GM12878 (cell line): ENCODE measurements around the gene ZNF684. TPM values are rescaled to one million over a fixed set of nuclear protein-coding genes. Genes with fewer than 3 reads are reported as not detected.

ENCODE experiments used
- CREM ChIP-seq: IDR thresholded peaks from 2 replicates; pipeline ENCODE4 v1.6.1; 2014; ENCODE audit warnings: antibody characterized with exemption, low read depth
- HCFC1 ChIP-seq: fragments of 150-350 bp; IDR thresholded peaks from 2 replicates; pipeline ENCODE4 v1.6.1; 2014; ENCODE audit warnings: low read length
- KAT2A ChIP-seq: conservative IDR thresholded peaks from 2 replicates; pipeline ENCODE4 v1.6.1; 2011; ENCODE audit warnings: low read depth, low read length; ENCODE audit not compliant: control insufficient read depth
- NR2F1 ChIP-seq: fragments of 450-650 bp; conservative IDR thresholded peaks from 2 replicates; pipeline ENCODE4 v1.6.1; 2017; ENCODE audit warnings: mild to moderate bottlenecking
- POLR2A ChIP-seq: IDR thresholded peaks from 2 replicates; pipeline ENCODE4 v1.6.1; 2011; ENCODE audit warnings: low read depth, mild to moderate bottlenecking, low read length
- STAT1 ChIP-seq: fragments of 450-650 bp; conservative IDR thresholded peaks from 2 replicates; pipeline ENCODE4 v1.6.1; 2014; ENCODE audit warnings: antibody characterized with exemption, mild to moderate bottlenecking
- TAF1 ChIP-seq: IDR thresholded peaks from 2 replicates; pipeline ENCODE4 v1.6.1; 2011; ENCODE audit warnings: mild to moderate bottlenecking, low read depth, low read length, borderline replicate concordance
- polyA plus RNA-seq, 11 experiments: library from polyadenylated mRNA; depleted of rRNA in 4 of 11; unstranded in 6 of 11; stranded (reverse) in 5 of 11; fragments of >200 nt; fragmentation: Nextera tagmentation in 4 of 11; fragmentation: Illumina TruSeq in 1 of 11; extraction: Ambion mirVana in 4 of 11; extraction: Trizol in 1 of 11; gene quantifications; 1 replicate in 1 of 11; 2 replicates in 10 of 11; pipeline versions ENCODE4 v1.2.1 to v1.2.3, GENCODE V29; 2011 to 2016; ENCODE audit warnings: inconsistent platforms in 2 of 11, missing spikeins in 2 of 11, low read depth in 1 of 11
- total RNA-seq, 4 experiments: library from RNA; depleted of rRNA in 3 of 4; stranded (reverse); fragments of >200 nt in 3 of 4; fragmentation: Illumina TruSeq in 1 of 4; extraction: Trizol in 1 of 4; gene quantifications; 2 replicates each; pipeline versions ENCODE4 v1.2.1 to v1.2.3, GENCODE V29; 2013 to 2021
- TF ChIP-seq, protein P1 (sequence below): fragments of 150-350 bp; IDR thresholded peaks from 2 replicates; pipeline ENCODE4 v1.6.1; 2016; ENCODE audit warnings: low read depth, low read length
- TF ChIP-seq, protein P2 (sequence below): IDR thresholded peaks from 2 replicates; pipeline ENCODE4 v1.6.1; 2012; ENCODE audit warnings: improper control_type of control experiment, low read depth, low read length; ENCODE audit not compliant: insufficient replicate concordance
- TF ChIP-seq, protein P3 (sequence below): fragments of 450-650 bp; IDR thresholded peaks from 2 replicates; pipeline ENCODE4 v1.6.1; 2017; ENCODE audit warnings: antibody characterized with exemption, mild to moderate bottlenecking, moderate library complexity
- TF ChIP-seq, protein P4 (sequence below): fragments of 450-650 bp; IDR thresholded peaks from 2 replicates; pipeline ENCODE4 v1.6.1; 2018; ENCODE audit warnings: borderline replicate concordance, mild to moderate bottlenecking; ENCODE audit not compliant: partially characterized antibody
- TF ChIP-seq, protein P5 (sequence below): fragments of 450-650 bp; IDR thresholded peaks from 2 replicates; pipeline ENCODE4 v1.6.1; 2017; ENCODE audit warnings: borderline replicate concordance

Gene ZNF684
- total and polyA plus RNA-seq, 10 of the 15 experiments (the other 5 are each of a cell fraction or from before 2014, with no cell fraction given): 3.8 to 6.8 (median 6.0) TPM

DNA sequence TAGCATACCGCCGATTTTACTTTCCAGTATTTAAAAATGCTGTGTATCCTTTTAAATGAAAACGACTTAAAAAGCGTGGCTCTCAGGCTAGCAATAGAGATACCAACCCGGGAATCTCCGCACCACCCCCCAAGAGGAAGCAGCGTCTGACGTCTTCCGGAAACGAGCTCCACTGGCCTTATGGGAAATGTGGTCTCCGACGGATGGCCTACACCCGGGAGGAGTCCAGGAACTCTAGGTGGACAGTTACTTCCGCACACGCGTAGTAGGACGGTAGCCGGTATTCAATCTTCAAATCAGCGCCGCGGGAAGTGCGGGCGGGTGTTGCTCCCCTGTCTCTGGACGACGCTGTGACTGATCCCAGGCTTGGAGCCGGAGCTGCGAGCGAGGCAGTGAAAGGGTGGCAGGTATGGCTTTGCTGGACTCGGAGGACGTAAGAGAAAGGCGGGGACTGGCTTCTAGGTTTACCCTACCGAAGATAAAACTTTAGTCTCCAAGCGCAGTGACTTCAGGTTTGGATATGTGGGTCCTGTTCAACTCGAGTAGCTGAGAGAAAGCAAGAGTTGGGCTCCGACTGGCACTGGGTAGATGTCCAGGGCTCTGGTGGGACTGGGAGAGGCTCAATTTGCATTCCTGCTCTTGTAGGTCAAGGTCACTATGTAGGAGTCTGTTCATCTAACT, at the start of gene ZNF684 (continued):
- TF ChIP-seq CREM (peak; percentile 94), STAT1 (no peak), HCFC1 (peak; percentile 91), TAF1 (peak; percentile 55; the same call in 1 of the 2 replicates), NR2F1 (peak; percentile 53; the same call in 1 of the 2 replicates), POLR2A (peak; percentile 80), KAT2A (no peak)
- TF ChIP-seq, protein P1, sequence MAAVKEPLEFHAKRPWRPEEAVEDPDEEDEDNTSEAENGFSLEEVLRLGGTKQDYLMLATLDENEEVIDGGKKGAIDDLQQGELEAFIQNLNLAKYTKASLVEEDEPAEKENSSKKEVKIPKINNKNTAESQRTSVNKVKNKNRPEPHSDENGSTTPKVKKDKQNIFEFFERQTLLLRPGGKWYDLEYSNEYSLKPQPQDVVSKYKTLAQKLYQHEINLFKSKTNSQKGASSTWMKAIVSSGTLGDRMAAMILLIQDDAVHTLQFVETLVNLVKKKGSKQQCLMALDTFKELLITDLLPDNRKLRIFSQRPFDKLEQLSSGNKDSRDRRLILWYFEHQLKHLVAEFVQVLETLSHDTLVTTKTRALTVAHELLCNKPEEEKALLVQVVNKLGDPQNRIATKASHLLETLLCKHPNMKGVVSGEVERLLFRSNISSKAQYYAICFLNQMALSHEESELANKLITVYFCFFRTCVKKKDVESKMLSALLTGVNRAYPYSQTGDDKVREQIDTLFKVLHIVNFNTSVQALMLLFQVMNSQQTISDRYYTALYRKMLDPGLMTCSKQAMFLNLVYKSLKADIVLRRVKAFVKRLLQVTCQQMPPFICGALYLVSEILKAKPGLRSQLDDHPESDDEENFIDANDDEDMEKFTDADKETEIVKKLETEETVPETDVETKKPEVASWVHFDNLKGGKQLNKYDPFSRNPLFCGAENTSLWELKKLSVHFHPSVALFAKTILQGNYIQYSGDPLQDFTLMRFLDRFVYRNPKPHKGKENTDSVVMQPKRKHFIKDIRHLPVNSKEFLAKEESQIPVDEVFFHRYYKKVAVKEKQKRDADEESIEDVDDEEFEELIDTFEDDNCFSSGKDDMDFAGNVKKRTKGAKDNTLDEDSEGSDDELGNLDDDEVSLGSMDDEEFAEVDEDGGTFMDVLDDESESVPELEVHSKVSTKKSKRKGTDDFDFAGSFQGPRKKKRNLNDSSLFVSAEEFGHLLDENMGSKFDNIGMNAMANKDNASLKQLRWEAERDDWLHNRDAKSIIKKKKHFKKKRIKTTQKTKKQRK: no peak
- TF ChIP-seq, protein P2, sequence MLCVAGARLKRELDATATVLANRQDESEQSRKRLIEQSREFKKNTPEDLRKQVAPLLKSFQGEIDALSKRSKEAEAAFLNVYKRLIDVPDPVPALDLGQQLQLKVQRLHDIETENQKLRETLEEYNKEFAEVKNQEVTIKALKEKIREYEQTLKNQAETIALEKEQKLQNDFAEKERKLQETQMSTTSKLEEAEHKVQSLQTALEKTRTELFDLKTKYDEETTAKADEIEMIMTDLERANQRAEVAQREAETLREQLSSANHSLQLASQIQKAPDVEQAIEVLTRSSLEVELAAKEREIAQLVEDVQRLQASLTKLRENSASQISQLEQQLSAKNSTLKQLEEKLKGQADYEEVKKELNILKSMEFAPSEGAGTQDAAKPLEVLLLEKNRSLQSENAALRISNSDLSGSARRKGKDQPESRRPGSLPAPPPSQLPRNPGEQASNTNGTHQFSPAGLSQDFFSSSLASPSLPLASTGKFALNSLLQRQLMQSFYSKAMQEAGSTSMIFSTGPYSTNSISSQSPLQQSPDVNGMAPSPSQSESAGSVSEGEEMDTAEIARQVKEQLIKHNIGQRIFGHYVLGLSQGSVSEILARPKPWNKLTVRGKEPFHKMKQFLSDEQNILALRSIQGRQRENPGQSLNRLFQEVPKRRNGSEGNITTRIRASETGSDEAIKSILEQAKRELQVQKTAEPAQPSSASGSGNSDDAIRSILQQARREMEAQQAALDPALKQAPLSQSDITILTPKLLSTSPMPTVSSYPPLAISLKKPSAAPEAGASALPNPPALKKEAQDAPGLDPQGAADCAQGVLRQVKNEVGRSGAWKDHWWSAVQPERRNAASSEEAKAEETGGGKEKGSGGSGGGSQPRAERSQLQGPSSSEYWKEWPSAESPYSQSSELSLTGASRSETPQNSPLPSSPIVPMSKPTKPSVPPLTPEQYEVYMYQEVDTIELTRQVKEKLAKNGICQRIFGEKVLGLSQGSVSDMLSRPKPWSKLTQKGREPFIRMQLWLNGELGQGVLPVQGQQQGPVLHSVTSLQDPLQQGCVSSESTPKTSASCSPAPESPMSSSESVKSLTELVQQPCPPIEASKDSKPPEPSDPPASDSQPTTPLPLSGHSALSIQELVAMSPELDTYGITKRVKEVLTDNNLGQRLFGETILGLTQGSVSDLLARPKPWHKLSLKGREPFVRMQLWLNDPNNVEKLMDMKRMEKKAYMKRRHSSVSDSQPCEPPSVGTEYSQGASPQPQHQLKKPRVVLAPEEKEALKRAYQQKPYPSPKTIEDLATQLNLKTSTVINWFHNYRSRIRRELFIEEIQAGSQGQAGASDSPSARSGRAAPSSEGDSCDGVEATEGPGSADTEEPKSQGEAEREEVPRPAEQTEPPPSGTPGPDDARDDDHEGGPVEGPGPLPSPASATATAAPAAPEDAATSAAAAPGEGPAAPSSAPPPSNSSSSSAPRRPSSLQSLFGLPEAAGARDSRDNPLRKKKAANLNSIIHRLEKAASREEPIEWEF: no peak
- TF ChIP-seq, protein P3, sequence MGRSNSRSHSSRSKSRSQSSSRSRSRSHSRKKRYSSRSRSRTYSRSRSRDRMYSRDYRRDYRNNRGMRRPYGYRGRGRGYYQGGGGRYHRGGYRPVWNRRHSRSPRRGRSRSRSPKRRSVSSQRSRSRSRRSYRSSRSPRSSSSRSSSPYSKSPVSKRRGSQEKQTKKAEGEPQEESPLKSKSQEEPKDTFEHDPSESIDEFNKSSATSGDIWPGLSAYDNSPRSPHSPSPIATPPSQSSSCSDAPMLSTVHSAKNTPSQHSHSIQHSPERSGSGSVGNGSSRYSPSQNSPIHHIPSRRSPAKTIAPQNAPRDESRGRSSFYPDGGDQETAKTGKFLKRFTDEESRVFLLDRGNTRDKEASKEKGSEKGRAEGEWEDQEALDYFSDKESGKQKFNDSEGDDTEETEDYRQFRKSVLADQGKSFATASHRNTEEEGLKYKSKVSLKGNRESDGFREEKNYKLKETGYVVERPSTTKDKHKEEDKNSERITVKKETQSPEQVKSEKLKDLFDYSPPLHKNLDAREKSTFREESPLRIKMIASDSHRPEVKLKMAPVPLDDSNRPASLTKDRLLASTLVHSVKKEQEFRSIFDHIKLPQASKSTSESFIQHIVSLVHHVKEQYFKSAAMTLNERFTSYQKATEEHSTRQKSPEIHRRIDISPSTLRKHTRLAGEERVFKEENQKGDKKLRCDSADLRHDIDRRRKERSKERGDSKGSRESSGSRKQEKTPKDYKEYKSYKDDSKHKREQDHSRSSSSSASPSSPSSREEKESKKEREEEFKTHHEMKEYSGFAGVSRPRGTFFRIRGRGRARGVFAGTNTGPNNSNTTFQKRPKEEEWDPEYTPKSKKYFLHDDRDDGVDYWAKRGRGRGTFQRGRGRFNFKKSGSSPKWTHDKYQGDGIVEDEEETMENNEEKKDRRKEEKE: no peak
- TF ChIP-seq, protein P4, sequence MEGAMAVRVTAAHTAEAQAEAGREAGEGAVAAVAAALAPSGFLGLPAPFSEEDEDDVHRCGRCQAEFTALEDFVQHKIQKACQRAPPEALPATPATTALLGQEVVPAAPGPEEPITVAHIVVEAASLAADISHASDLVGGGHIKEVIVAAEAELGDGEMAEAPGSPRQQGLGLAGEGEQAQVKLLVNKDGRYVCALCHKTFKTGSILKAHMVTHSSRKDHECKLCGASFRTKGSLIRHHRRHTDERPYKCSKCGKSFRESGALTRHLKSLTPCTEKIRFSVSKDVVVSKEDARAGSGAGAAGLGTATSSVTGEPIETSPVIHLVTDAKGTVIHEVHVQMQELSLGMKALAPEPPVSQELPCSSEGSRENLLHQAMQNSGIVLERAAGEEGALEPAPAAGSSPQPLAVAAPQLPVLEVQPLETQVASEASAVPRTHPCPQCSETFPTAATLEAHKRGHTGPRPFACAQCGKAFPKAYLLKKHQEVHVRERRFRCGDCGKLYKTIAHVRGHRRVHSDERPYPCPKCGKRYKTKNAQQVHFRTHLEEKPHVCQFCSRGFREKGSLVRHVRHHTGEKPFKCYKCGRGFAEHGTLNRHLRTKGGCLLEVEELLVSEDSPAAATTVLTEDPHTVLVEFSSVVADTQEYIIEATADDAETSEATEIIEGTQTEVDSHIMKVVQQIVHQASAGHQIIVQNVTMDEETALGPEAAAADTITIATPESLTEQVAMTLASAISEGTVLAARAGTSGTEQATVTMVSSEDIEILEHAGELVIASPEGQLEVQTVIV: peak; percentile 60
- TF ChIP-seq, protein P5, sequence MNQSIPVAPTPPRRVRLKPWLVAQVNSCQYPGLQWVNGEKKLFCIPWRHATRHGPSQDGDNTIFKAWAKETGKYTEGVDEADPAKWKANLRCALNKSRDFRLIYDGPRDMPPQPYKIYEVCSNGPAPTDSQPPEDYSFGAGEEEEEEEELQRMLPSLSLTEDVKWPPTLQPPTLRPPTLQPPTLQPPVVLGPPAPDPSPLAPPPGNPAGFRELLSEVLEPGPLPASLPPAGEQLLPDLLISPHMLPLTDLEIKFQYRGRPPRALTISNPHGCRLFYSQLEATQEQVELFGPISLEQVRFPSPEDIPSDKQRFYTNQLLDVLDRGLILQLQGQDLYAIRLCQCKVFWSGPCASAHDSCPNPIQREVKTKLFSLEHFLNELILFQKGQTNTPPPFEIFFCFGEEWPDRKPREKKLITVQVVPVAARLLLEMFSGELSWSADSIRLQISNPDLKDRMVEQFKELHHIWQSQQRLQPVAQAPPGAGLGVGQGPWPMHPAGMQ: no peak
